Panc1 (cell line): ENCODE results near the gene PPP2R3A.
"Not testable (repeated sequence)": the region's sequence is repeated elsewhere in the genome, so short reads cannot be mapped to it uniquely, and the experiment has no call there.

Source experiments
- CTCF ChIP-seq: fragments of 450-650 bp; IDR thresholded peaks from 2 replicates; pipeline ENCODE4 v1.5.1; 2017; ENCODE audit warnings: mild to moderate bottlenecking
- POLR2AphosphoS5 ChIP-seq: IDR thresholded peaks from 2 replicates; pipeline ENCODE4 v1.6.1; 2012; ENCODE audit warnings: mild to moderate bottlenecking, low read depth, low read length, moderate library complexity
- REST ChIP-seq, 2 experiments: IDR thresholded peaks; 2 replicates each; pipeline ENCODE4 v1.6.1; 2011 to 2012; ENCODE audit warnings: low read depth in 2 of 2, control low read depth in 1 of 2, low read length in 1 of 2, mild to moderate bottlenecking in 1 of 2, moderate library complexity in 1 of 2; ENCODE audit not compliant: insufficient read depth in 1 of 2
- SIN3A ChIP-seq: IDR thresholded peaks from 2 replicates; pipeline ENCODE4 v1.6.1; 2012; ENCODE audit warnings: low read depth, mild to moderate bottlenecking, low read length, moderate library complexity, borderline replicate concordance; ENCODE audit not compliant: insufficient read depth

- not testable (repeated sequence) for TF ChIP-seq CTCF; POLR2AphosphoS5; REST (IDR thresholded peaks at IDR 0.05; ENCODE audit: insufficient read depth in 1 of 2, low read depth in 2 of 2, low read length in 1 of 2); SIN3A
Measured at GRCh38 chr3:136192195-136192594, 226.7 kb downstream of the PPP2R3A start.
